PC-3 (cell line): ENCODE measurements around the gene EIF4G3. TPM values are rescaled to one million over a fixed set of nuclear protein-coding genes. Genes with fewer than 3 reads are reported as not detected.
A peak's percentile ranks its signal among the peaks of the same experiment; 100 is the strongest.

Experiments
- ATAC-seq: fragments of 200-7000 bp; cut with Tn5 transposase; 2 replicates; pipeline ENCODE4 v1.9.1; 2020; ENCODE audit warnings: mild to moderate bottlenecking, moderate library complexity
- BruUV-seq: library from RNA; stranded (reverse); fragments of 400-500 nt; replicated peaks from 2 replicates; lab custom pipeline; 2021; lab: Mats Ljungman, UMichigan
- CTCF ChIA-PET: fragments of 300-600 bp; sonication (Branson Sonifier 250); formaldehyde crosslinking; loops from one replicate; lab custom pipeline; 2022; ENCODE audit warnings: antibody characterized with exemption; lab: Charles Lee
- POLR2A ChIA-PET: fragments of 300-600 bp; sonication (Branson Sonifier 250); formaldehyde crosslinking; loops from one replicate; lab custom pipeline; 2022; ENCODE audit warnings: antibody characterized with exemption; ENCODE audit not compliant: unreplicated experiment; lab: Charles Lee
- DNase-seq: peaks from one replicate; pipeline ENCODE4 v3.0.0-alpha.2; 2015
- H2AFZ ChIP-seq: fragments of 300-600 bp; sonication (generic); 2 replicates; pipeline ENCODE4 v1.6.0; 2016; ENCODE audit warnings: antibody characterized with exemption, low read length
- H3F3A ChIP-seq: fragments of 300-600 bp; sonication (generic); one replicate; pipeline ENCODE4 v1.6.0; 2017; ENCODE audit warnings: antibody characterized with exemption, low read length, control low read depth, mild to moderate bottlenecking; ENCODE audit not compliant: unreplicated experiment
- H3K27ac ChIP-seq: fragments of 300-600 bp; sonication (generic); 2 replicates; pipeline ENCODE4 v1.5.1; 2016; ENCODE audit warnings: mild to moderate bottlenecking, low read length
- H3K27me3 ChIP-seq: fragments of 300-600 bp; sonication (generic); 2 replicates; pipeline ENCODE4 v1.6.1; 2016; ENCODE audit warnings: low read length, mixed read lengths
- H3K36me3 ChIP-seq: fragments of 300-600 bp; sonication (generic); 2 replicates; pipeline ENCODE4 v1.6.1; 2016; ENCODE audit warnings: low read depth, mixed run types, low read length, mixed read lengths
- H3K4me1 ChIP-seq: fragments of 300-600 bp; sonication (generic); 2 replicates; pipeline ENCODE4 v1.5.1; 2016; ENCODE audit warnings: low read length; ENCODE audit not compliant: insufficient read depth
- H3K4me2 ChIP-seq: fragments of 300-600 bp; sonication (generic); 2 replicates; pipeline ENCODE4 v1.6.0; 2016; ENCODE audit warnings: low read length
- H3K4me3 ChIP-seq: fragments of 300-600 bp; sonication (generic); 2 replicates; pipeline ENCODE4 v1.5.1; 2016; ENCODE audit warnings: mild to moderate bottlenecking, low read length, mixed read lengths
- H3K79me2 ChIP-seq: fragments of 300-600 bp; sonication (generic); 2 replicates; pipeline ENCODE4 v1.6.1; 2017; ENCODE audit warnings: low read length, mixed read lengths
- H3K9ac ChIP-seq: fragments of 300-600 bp; sonication (generic); 2 replicates; pipeline ENCODE4 v1.6.0; 2016; ENCODE audit warnings: mild to moderate bottlenecking, low read length
- H3K9me2 ChIP-seq: fragments of 300-600 bp; sonication (generic); replicated peaks from 2 replicates; pipeline ENCODE4 v1.6.1; 2016; ENCODE audit warnings: mixed run types, low read length, mixed read lengths
- H3K9me3 ChIP-seq: fragments of 300-600 bp; sonication (generic); 2 replicates; pipeline ENCODE4 v1.6.1; 2016; ENCODE audit warnings: low read length, mixed read lengths
- H4K20me1 ChIP-seq: fragments of 300-600 bp; sonication (generic); 2 replicates; pipeline ENCODE4 v1.6.1; 2016; ENCODE audit warnings: low read length, mixed read lengths
- EZH2 ChIP-seq: fragments of 300-600 bp; sonication (generic); IDR thresholded peaks from one replicate; pipeline ENCODE4 v1.6.1; 2017; ENCODE audit warnings: antibody characterized with exemption, mild to moderate bottlenecking, low read length; ENCODE audit not compliant: unreplicated experiment
- EZH2phosphoT487 ChIP-seq: fragments of 300-600 bp; sonication (generic); IDR thresholded peaks from 2 replicates; pipeline ENCODE4 v1.6.1; 2018; ENCODE audit warnings: mild to moderate bottlenecking, antibody characterized with exemption, low read length, borderline replicate concordance
- intact Hi-C: fragments of 100-400 bp; cut with micrococcal nuclease; formaldehyde crosslinking; loops from 2 replicates; pipeline ENCODE4 v1.9.0; 2023
- total RNA-seq: library from RNA; depleted of rRNA; stranded (reverse); fragments of >200 nt; gene quantifications from 2 replicates; pipeline ENCODE4 v1.2.3, GENCODE V29; 2014
- TF ChIP-seq, protein P1 (sequence below): fragments of 300-600 bp; sonication (generic); conservative IDR thresholded peaks from 2 replicates; pipeline ENCODE4 v1.5.1; 2017; ENCODE audit warnings: antibody characterized with exemption, low read depth, mild to moderate bottlenecking, low read length

The EIF4G3 gene
- total RNA-seq, 1 experiment from 2014 or later: 16.9 TPM

DNA sequence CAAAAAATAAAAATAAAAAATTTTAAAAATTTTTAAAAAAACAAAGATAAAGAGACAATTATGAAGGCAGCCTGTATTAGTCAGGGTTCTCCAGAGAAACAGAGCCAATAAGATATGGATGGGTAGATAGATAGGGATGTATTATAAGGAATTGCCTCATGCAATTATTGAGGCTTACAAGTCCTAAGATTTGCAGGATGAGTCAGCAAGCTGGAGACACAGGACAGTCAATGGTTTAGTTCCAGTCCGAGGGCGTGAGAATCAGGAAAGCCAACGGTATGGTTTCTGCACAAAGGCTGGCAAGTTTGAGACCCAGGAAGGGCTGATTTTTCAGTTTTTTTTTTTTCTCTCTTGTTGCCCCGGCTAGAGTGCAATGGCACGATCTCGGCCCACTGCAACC lies 24.1 kb upstream of the EIF4G3 start:
- H3K27me3 ChIP-seq: no peaks in the 10 kb centered on the region
- no peaks in the 10 kb centered on the region for H4K20me1 ChIP-seq
- H3F3A ChIP-seq: no peaks in the 10 kb centered on the region
- H3K27ac ChIP-seq: no peak overlapping the region
- H3K36me3 ChIP-seq: no peaks in the 10 kb centered on the region
- H3K4me3 ChIP-seq: no peak overlapping the region
- ChIA-PET POLR2A (no interaction called here), CTCF (no interaction called here)
- peak; percentile 15 for DNase-seq
- H3K9ac ChIP-seq: no peak overlapping the region
- TF ChIP-seq EZH2phosphoT487 (no peak), EZH2 (no peak)
- TF ChIP-seq, protein P1, sequence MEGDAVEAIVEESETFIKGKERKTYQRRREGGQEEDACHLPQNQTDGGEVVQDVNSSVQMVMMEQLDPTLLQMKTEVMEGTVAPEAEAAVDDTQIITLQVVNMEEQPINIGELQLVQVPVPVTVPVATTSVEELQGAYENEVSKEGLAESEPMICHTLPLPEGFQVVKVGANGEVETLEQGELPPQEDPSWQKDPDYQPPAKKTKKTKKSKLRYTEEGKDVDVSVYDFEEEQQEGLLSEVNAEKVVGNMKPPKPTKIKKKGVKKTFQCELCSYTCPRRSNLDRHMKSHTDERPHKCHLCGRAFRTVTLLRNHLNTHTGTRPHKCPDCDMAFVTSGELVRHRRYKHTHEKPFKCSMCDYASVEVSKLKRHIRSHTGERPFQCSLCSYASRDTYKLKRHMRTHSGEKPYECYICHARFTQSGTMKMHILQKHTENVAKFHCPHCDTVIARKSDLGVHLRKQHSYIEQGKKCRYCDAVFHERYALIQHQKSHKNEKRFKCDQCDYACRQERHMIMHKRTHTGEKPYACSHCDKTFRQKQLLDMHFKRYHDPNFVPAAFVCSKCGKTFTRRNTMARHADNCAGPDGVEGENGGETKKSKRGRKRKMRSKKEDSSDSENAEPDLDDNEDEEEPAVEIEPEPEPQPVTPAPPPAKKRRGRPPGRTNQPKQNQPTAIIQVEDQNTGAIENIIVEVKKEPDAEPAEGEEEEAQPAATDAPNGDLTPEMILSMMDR: no peak
- no peaks in the 10 kb centered on the region for H3K79me2 ChIP-seq
- no peak overlapping the region for H2AFZ ChIP-seq
- intact Hi-C loops: no loop called here
- H3K9me3 ChIP-seq: no peaks in the 10 kb centered on the region
- H3K9me2 ChIP-seq: no peaks in the 10 kb centered on the region
- no peaks in the 10 kb centered on the region for H3K4me1 ChIP-seq
- no TSS peak for BruUV-seq
- H3K4me2 ChIP-seq: no peak overlapping the region
- ATAC-seq: no peak

DNA sequence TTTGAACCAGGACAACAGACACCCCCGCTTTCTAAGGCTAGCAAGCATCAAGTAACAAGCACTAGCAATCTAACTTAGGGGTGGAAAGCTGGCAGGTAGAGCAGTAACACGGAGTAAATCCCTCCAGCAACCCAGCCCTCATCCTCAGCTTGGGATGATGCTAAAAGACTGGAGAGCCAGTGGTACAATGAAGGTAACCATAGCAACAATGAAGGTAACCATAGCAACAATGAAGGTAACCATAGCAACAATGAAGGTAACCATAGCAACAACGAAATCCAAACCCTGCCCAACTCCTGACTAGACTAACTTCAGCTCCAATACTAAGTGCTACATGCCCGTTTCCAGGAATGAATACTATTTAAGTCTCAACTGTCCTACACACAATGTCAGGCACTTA lies 22.2 kb upstream of the EIF4G3 start:
- H3K4me2 ChIP-seq: no peak overlapping the region
- H3K4me3 ChIP-seq: no peak overlapping the region
- no peak overlapping the region for H3K27ac ChIP-seq
- ChIA-PET CTCF (no interaction called here), POLR2A (no interaction called here)
- H3K9ac ChIP-seq: no peak overlapping the region
- no peaks in the 10 kb centered on the region for H4K20me1 ChIP-seq
- no peak overlapping the region for H2AFZ ChIP-seq
- no peaks in the 10 kb centered on the region for H3K36me3 ChIP-seq
- DNase-seq (no peak), ATAC-seq (no peak)
- H3K9me2 ChIP-seq: no peaks in the 10 kb centered on the region
- intact Hi-C loops: loop anchor here (5.0 kb wide), 1 partner anchor 412 kb away; the partner anchor contains the start of gene HP1BP3
- BruUV-seq: no TSS peak
- no peaks in the 10 kb centered on the region for H3F3A ChIP-seq
- H3K27me3 ChIP-seq: no peaks in the 10 kb centered on the region
- no peak for TF ChIP-seq EZH2
- no peaks in the 10 kb centered on the region for H3K79me2 ChIP-seq
- H3K9me3 ChIP-seq: no peaks in the 10 kb centered on the region
- 0 out of 2 replicates have a peak, but pooled peaks cover 4% of the 10 kb centered on the region for H3K4me1 ChIP-seq

DNA sequence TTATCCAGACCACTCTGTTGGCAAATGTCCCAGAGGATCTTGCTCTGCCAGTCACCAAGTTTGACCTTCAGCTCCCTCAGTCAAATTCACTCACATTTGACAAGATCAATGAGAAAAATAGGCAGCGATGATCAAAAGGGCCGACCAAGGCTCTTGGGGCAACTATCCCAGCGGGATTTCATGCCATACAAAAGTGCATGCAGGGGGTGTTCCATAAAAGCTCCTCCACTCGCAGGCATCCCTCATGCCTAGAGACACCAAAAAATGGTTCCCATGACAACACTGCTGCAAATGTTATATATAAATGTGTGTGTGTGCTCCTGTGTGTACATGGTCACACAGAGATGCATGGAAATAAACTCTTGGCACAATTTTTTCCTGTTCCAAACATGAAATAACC lies 16.2 kb upstream of the EIF4G3 start:
- ChIA-PET CTCF (no interaction called here), POLR2A (no interaction called here)
- no peak overlapping the region for H2AFZ ChIP-seq
- H3K9ac ChIP-seq: no peak overlapping the region
- H3K9me3 ChIP-seq: no peaks in the 10 kb centered on the region
- H3K27ac ChIP-seq: no peak overlapping the region
- H3K4me2 ChIP-seq: no peak overlapping the region
- H3F3A ChIP-seq: no peaks in the 10 kb centered on the region
- intact Hi-C loops: no loop called here
- no peaks in the 10 kb centered on the region for H3K79me2 ChIP-seq
- no peaks in the 10 kb centered on the region for H3K27me3 ChIP-seq
- BruUV-seq: no TSS peak
- H4K20me1 ChIP-seq: no peaks in the 10 kb centered on the region
- DNase-seq (no peak), ATAC-seq (no peak)
- H3K36me3 ChIP-seq: no peaks in the 10 kb centered on the region
- 0 out of 2 replicates have a peak, but pooled peaks cover 4% of the 10 kb centered on the region for H3K4me1 ChIP-seq
- TF ChIP-seq EZH2 (no peak), EZH2phosphoT487 (no peak)
- TF ChIP-seq, protein P1: no peak
- no peak overlapping the region for H3K4me3 ChIP-seq
- no peaks in the 10 kb centered on the region for H3K9me2 ChIP-seq
